HTERT RPE-1 (cell line): ENCODE measurements around the gene UBXN6.

Source experiments
- in situ Hi-C: fragments of 300-500 bp; cut with MboI; formaldehyde crosslinking; loops from 4 replicates; pipeline ENCODE4 v1.14.3; 2020; ENCODE audit warnings: low sequenced_read_pairs

The UBXN6 gene, protein sequence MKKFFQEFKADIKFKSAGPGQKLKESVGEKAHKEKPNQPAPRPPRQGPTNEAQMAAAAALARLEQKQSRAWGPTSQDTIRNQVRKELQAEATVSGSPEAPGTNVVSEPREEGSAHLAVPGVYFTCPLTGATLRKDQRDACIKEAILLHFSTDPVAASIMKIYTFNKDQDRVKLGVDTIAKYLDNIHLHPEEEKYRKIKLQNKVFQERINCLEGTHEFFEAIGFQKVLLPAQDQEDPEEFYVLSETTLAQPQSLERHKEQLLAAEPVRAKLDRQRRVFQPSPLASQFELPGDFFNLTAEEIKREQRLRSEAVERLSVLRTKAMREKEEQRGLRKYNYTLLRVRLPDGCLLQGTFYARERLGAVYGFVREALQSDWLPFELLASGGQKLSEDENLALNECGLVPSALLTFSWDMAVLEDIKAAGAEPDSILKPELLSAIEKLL

DNA sequence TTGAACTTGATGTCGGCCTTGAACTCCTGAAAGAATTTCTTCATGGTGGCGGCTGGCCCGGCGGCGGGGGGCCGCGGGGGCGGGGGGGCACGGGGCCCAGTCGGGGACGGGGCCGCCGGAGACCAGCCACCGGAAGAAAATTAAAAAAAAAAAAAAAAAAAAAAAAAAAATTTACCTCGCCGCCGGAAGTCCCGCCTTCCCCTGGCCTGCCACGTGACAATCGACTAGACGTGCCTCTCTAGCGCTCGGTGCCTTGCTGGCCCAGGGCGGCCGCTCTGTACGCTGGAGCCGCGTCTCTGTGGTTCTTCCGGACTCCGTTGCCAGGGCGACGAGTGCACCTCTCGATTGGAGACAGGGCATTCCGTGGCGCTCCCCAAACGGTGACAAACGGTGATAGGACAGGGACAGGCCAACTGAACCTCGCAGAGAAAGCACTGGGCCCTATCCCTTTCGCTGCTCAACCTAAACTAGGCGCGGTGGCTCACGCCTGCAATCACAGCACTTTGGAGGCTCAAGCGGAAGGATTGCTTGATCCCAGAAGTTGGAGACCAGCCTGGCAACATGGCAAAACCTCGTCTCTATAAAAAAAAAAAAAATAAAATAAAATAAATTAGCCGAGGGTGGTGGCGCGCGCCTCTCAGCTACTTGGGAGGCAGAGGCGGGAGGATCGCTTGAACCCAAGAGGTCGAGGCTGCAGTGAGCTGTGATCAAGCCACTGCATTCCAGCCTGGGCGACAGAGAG, at the start of gene UBXN6:
Gene UBXN6, minus strand, starts transcription at position 141 of the 742 bp plus-strand sequence. Its CDS starts 97 bp downstream, at position 44.
- in situ Hi-C loops: no loop called here

DNA sequence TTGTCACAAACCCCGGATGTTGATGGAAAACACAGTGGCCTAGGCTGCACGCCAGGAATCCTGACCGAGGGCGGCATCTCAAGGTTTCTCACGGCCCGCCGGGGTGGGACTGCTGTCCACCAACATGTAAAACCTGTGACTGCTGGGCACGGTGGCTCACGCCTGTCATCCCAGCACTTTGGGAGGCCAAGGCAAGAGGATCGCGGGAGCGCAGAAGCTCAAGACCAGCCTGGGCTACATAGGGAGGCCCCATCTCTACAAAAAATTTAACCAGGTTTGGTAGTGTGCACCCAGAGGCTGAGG, 49.5 kb upstream of the UBXN6 start:
- in situ Hi-C loops: no loop called here

DNA sequence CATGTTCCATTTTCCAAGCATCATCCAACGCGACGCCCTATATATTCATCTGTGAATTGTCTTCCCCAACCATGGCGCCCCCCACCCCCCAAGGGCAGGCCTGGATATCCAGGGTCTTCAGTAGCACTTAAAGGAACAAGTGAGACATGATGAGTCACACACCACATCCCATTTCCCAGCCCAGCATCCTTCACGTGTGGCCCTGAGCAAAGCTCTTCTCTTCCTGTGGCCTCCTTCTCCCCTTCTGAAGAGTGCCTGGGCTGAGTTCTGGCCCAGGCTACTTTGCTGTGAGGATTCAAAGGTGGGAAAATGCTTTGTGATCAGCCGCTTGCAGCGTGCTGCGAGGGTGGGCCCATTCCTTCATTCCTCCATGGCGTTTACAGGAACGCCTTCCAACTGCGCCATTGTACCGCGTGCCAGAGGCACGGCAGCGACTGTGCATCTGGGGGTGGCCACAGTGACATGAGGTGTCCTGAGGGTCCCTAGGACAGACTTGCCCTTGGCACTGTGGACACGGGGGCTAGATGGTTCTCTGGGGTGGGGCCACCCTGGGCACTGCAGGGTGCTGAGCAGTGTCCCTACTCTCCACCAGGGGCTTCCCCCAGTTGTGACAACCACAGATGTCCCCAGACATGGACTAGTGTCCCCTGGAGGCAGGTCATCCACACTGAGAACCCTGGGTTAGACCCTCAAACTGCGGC, 49.0 kb upstream of the UBXN6 start:
- in situ Hi-C loops: no loop called here

DNA sequence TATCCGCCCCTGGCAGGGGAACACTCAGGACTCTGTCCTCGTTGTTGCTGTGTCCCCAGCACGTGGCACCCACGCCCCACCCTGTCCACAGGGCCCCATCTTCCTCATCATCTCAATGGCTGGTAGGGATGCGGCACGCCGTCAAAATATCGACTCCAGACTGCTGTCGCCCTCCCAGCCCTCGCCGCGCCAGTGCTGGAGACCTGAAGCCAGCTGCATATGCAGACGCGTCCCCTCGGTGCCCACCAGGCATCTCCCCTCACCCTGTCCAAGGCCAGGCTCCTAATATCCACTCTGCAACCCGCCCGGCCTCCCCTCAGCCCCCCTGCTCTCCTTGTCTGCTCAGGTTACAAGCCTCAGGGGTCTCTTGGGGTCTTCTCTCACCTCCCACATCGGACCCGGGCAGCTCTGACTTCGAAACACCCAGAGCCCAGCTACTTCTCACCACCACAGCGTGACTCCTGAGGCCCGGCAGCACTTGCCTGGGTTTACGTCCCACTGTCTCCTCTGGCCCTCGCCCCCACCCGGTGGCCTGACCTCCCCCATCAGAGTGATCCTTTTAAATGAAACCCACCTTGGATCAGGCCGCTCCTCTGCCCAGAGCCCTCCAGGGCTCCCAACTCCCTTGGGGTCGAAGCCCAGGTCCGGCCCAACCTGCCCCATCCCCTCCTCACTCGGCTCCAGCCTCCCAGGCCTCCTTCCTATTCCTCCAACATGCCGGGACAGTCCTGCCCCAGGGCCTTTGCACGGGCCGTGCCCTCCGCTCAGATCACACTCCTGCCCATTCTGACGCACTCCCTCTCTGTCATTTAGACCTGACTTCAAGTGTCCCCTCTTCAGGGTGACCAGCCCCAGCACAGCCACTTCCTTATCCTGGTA, 48.2 kb upstream of the UBXN6 start:
- in situ Hi-C loops: no loop called here

DNA sequence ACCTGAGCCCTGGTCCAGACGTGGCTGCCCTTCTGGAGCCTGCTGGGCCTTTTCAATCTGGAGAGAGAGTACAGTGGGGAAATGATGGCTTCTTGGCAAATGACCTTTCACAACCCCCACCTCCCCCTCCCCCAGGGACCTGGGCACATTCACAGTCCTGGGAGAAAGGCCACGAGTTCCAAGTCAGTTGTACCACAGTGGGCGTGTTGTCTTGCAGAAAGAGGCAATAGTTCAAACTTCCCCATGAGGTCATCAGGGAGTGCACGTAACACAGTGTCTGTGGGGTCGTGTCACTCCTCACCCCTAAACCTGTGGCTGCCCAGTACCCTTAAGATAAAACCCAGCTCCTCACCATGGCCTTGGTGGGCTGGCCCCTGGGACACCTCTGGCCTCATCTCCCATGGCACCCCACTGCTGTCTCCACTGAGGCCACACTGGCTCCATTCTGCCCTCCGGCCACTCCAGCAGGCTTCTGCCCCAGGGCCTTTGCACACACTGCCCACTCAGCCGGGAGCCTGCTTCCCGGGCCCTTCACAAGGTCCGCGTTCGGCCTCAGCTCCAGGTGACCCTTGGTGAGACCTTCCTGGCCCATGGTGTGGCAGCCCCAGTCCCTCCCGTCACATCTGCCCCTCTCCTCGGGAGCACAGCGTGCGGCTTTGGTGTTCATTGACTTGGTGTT, 47.4 kb upstream of the UBXN6 start:
- in situ Hi-C loops: no loop called here

DNA sequence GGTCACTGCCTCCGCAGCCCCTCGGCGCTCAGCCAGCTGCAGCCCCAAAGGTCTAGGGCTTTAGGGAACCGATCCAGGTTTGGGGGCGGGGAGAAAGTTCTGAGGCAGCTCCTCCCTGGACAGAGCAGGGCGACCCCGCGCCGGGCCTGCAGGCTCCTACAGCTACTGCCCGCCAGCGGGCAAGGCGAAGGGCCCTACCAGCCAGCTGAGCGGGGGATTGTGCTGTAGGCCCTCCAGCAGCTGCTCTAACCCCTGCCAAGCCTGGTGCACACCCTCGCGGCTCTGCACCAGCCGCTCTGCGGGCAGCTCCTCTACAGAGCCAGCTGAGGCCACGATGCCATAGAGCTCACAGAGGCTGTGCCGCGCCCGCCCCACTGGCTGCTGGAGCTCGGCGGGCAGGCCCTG, 46.7 kb upstream of the UBXN6 start:
- in situ Hi-C loops: no loop called here

DNA sequence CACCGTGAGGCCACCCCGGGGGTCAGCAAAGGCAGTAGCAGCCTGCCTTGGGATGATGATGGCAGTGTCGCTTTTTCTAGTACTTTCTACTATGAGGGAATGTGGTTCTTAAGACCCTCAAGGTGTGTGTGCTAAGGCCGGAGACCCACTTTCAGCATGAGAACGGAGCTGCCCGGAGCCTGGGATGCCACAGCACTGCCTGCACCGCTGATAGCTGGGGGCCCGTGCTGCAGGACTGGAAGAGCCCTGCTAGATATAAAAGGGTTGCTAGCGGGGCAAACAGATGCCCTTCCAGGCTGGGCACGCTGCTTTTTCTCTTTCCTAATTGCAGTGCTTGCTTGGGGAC, 46.2 kb upstream of the UBXN6 start:
- in situ Hi-C loops: no loop called here

DNA sequence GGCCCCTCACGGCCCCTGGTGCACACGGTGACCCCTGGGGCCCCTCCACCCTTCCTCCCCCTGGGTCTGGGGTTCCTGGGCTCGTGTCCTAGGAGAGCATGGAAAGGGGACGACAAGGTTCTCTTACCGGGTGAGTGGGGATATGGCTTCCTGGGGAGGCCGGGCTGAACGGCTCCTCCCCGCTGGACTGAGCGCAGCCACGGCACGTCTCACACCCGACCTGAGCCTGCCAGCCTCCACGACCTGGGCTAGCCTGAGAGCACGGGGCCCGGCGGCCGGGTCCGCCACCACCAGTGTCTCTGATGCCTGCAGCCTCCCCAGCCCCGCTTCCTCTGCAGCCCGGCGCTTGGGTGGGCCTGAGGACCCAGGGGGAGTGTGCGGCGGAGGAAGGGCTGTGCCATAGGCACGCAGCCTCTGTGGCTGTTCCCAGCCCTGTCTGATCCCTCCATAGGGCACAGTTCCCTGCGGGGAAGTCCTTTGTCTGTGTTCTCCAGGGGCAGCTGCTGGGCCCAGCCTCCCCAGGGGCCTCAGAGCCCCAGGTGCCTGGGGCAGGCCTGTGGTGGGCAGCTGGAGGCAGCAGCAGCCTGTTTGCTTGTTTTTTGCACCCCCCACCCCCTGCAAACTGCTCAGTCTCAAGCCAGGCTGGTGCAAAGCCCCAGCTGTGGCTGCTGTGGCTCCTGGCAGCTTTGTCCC, 45.7 kb upstream of the UBXN6 start:
- in situ Hi-C loops: no loop called here

DNA sequence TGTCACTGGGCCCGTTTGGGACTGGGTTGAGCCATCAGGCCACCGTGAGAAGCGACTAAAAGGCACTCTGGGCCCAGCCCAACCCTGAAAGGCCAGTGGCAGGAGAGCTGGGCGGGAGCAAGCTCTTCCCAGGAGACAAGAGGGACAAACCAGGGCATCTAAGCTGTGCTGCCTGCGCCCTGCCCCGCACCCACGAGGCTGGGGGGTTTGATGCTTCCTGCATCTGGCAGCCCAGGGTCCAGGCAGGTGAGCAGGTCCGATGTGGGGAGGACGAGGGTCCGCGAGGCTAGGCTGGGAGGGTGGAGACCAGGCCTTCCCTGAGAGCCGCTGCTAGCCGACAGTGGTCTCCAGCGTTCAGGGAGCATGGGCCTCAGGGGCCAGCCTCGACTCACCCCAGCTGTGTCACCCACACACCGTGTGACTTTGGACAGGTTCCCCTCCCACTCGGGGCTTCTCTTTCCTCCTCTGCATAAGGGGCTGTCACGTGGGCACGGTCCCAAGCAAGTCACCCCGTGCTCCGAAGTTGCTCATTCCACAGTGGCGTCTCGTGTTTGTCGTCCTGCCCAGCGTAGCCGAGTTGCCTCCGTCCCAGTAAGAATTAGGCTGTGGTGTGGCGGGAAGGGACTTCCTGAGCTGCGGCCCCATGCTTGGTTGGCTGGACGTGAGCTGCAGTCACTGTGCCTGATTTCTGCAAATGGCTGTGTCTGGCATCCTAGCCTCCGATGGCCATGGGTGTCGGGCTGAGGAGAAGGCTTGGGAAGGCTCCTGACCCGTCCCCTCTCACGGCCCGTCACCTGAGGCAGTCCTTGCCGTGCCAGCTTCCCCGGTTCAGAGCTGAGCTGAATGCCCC, 44.9 kb upstream of the UBXN6 start:
- in situ Hi-C loops: no loop called here

DNA sequence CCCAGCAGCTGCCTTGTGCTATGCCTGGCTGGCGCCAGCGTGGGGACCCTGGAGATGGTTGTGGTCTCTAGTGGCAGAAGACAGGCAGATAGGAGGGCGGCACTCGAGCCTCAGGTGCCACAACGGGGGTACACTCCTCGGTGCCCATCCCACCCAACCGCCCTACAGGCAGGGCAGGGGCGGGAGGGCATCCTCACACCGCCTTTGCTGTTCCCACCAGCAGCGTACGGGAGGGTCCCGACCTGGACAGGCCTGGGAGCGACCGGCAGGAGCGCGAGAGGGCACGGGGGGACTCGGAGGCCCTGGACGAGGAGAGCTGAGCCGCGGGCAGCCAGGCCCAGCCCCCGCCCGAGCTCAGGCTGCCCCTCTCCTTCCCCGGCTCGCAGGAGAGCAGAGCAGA, 44.1 kb upstream of the UBXN6 start:
- in situ Hi-C loops: no loop called here

DNA sequence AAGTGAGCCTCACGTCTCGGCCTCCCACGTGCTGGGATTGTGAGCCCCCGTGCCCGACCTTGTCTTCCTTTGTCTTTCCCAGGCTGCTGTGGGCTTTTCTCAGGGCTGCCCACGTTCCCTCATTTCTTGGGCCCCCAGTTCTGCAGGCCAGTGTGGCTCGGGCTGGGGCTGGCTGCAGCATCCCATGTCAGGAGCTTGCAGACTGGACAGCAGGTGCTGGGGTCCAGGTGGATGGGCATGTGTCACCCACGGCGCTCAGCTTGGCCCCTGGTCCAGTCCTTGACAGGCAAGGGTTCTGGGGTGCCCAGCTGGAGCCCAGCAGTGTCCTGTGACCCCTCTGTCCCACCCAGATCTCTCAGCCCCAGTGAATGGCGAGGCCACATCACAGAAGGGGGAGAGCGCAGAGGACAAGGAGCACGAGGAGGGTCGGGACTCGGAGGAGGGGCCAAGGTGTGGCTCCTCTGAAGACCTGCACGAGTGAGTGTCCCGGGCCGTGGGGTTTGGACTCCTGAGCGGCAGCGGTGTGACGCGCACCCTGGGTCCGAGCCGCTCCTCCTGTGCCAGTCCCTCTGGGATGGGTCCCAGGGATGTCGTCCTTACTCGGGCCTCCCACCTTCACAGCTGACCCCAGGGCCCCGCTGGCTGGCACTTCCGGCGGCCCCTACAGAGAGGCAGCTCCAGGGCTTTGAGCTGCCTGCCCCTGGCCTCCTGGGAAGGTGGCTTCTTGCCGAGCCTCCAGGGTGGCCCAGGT, 43.4 kb upstream of the UBXN6 start:
- in situ Hi-C loops: no loop called here

DNA sequence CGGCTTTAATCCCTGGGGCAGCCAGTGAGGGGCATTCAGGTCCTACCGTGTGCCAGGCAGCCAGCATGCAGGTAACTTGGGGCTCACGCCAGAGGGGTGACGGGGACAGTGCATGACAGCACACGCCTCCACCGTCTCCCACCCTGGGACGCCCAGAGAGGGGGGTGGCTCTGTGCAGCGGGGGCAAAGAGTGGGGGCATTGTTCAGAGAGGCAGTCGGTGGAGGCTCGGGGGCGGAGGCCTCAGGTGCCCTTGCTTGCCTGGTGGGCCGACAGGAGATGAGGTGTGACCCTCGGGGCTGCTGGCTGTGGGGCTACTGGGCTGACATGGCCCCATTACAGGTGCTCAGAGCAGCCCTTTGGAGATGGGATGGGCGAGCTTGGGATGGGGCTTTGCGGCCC, 42.3 kb upstream of the UBXN6 start:
- in situ Hi-C loops: no loop called here

DNA sequence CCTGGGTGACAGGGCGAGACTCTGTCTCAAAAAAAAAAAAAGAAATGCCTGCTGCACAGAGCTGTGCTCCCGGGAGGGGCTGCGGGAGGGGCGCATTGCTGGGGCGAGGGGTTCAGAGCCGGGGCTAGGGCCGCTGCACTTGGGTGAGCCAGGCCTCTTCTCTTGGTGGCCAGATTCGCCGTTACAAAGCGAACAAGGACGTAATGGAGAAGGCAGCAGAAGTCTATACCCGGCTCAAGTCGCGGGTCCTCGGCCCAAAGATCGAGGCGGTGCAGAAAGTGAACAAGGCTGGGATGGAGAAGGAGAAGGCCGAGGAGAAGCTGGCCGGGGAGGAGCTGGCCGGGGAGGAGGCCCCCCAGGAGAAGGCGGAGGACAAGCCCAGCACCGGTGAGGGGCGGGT, 41.7 kb upstream of the UBXN6 start:
- in situ Hi-C loops: no loop called here

DNA sequence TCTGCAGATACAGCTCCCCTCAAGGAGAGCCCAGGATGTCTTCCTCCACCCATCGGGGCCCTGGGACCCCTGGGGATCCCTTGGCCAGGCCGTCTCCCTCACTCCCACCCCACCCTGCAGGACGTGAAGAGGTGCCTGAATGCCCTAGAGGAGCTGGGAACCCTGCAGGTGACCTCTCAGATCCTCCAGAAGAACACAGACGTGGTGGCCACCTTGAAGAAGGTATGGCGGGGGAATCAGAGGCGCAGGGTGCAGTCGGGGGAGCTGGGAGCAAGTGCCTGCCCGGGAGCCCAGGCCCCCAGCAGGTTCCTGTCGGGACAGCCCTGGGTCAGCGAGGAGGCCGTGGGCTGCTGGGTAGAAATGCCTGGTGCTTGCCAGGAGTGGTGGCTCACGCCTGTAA, 41.1 kb upstream of the UBXN6 start:
- in situ Hi-C loops: no loop called here

DNA sequence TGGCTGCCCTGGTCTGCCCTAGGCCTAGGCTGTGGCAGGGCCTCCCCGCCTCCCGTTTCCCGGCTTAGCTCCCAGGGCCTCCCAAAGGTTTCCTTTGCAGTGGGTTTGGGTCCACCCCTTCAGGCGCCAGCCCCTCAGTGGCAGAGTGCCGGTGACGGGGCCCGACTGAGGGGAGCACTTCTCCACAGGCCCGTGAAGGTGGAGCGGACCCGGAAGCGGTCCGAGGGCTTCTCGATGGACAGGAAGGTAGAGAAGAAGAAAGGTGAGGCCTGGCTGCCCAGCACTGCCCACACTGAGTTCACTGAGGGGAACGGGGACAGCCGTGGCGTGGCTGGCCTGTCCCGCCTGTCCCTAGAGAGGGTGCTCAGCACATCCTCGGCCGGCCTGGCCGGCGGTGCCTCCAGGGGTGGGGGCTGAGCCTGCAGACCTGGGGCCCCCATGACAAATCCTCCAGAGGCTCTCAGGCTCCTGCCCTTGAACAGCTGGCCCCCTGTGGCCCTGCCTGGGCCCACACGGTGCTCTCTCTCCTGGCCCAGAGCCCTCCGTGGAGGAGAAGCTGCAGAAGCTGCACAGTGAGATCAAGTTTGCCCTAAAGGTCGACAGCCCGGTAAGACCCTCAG, 40.3 kb upstream of the UBXN6 start:
- in situ Hi-C loops: no loop called here

DNA sequence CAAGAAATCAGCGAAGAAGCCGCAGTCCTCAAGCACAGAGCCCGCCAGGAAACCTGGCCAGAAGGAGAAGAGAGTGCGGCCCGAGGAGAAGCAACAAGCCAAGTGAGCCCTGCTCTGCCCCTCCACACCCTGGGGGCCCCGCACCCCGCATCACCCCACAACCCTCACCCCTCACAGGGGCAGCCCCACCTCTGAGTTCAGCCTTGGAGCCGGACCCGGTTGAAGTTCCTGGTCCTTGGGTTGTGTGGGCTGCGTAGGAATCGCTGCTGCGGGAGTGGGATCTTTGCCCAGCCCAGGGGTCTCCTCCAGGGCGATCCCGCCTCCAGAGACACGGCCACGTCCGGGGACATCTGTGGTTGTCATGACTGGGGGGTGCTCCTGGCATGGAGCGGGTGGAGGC, 38.7 kb upstream of the UBXN6 start:
- in situ Hi-C loops: no loop called here

DNA sequence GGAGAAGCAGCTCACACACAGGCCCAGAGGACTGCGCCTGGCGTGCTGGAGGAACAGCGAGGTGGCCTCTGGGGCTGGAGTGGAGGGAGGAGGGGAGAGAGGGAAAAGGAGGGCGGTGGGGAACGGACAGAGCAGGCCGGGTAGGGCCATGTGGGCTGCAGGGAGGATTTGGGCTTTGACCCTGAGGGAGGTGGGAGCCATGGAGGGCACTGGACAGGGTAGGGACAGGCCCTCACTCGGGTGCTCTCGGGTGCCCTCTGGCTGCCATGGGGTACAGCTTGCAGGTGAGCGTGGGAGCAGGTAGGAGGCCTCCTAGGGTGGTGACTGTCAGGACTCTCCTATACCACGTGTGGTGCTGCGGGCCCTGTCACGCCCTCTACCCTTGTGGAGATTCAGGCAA, 37.9 kb upstream of the UBXN6 start:
- in situ Hi-C loops: no loop called here

DNA sequence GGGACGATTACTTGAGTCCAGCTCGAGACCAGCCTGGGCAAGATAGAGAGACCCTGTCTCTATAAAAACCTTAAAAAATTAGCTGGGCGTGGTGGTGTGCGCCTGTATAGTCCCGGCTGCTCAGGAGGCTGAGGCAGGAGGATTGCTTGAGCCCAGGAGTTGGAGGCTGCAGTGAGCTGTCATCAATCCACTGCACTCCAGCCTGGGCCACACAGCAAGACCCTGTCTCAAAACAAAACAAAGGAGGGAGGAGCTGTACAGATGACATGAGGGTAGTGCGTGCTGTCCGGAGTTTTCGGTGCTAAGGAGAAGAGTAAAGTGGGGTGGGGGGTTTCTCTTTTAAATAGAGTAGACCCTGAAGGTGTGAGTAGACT, 37.1 kb upstream of the UBXN6 start:
- in situ Hi-C loops: no loop called here
